Panc1 (cell line): ENCODE measurements around the gene TAAR2.

Experiments used
- CTCF ChIP-seq: fragments of 450-650 bp; IDR thresholded peaks from 2 replicates; pipeline ENCODE4 v1.5.1; 2017; ENCODE audit warnings: mild to moderate bottlenecking
- POLR2AphosphoS5 ChIP-seq: IDR thresholded peaks from 2 replicates; pipeline ENCODE4 v1.6.1; 2012; ENCODE audit warnings: mild to moderate bottlenecking, low read depth, low read length, moderate library complexity
- REST ChIP-seq, 2 experiments: IDR thresholded peaks; 2 replicates each; pipeline ENCODE4 v1.6.1; 2011 to 2012; ENCODE audit warnings: low read depth in 2 of 2, control low read depth in 1 of 2, low read length in 1 of 2, mild to moderate bottlenecking in 1 of 2, moderate library complexity in 1 of 2; ENCODE audit not compliant: insufficient read depth in 1 of 2
- SIN3A ChIP-seq: IDR thresholded peaks from 2 replicates; pipeline ENCODE4 v1.6.1; 2012; ENCODE audit warnings: low read depth, mild to moderate bottlenecking, low read length, moderate library complexity, borderline replicate concordance; ENCODE audit not compliant: insufficient read depth
- TCF7L2 ChIP-seq: IDR thresholded peaks from 2 replicates; pipeline ENCODE4 v1.6.1; 2011; ENCODE audit warnings: mild to moderate bottlenecking, low read depth, low read length, inconsistent platforms

- TF ChIP-seq CTCF (no peak), TCF7L2 (no peak), POLR2AphosphoS5 (no peak), REST (IDR thresholded peaks at IDR 0.05; ENCODE audit: insufficient read depth in 1 of 2, low read depth in 2 of 2, low read length in 1 of 2) (no peak), SIN3A (no peak)
Observed at GRCh38 chr6:132651062-132651461, 27.0 kb upstream of the TAAR2 start.
